Measurements from ENCODE around the gene APH1A. TPM values are rescaled to one million over a fixed set of nuclear protein-coding genes. Genes with fewer than 3 reads are reported as not detected.

The APH1A gene
- total and polyA plus RNA-seq, 2 of the 13 experiments (the other 11 are each of a cell fraction or from before 2014, with no cell fraction given) = 114 to 130 TPM

GRCh38 chr1:150257624-150258585, 10.9 kb downstream of the APH1A start, which contains the start of gene CA14 (continued):
- TF ChIP-seq ZNF704 (CRISPR knock-in tag; IDR thresholded peaks at IDR 0.05; ENCODE audit: borderline replicate concordance) (no peak), PPARG (CRISPR knock-in tag; conservative IDR thresholded peaks at IDR 0.05) (peak; percentile 80), ZNF713 (CRISPR knock-in tag; IDR thresholded peaks at IDR 0.05) (no peak), ZNF235 (CRISPR knock-in tag; IDR thresholded peaks at IDR 0.05; ENCODE audit: borderline replicate concordance) (no peak), ZNF761 (CRISPR knock-in tag; conservative IDR thresholded peaks at IDR 0.05) (no peak), ZNF30 (CRISPR knock-in tag; IDR thresholded peaks at IDR 0.05) (no peak), TBL1XR1 (IDR thresholded peaks at IDR 0.05; ENCODE audit: borderline replicate concordance, low read length, partially characterized antibody) (no peak), FIP1L1 (IDR thresholded peaks at IDR 0.05; ENCODE audit: borderline replicate concordance, insufficient read depth, low read depth, low read length) (no peak), FOXO1 (CRISPR knock-in tag; IDR thresholded peaks at IDR 0.05) (no peak), RORA (CRISPR knock-in tag; IDR thresholded peaks at IDR 0.05) (no peak), KDM2A (CRISPR knock-in tag; IDR thresholded peaks at IDR 0.05; ENCODE audit: borderline replicate concordance, low read depth) (no peak), ZNF557 (CRISPR knock-in tag; IDR thresholded peaks at IDR 0.05) (no peak), SOX13 (IDR thresholded peaks at IDR 0.05) (no peak), SOX13 (CRISPR knock-in tag; conservative IDR thresholded peaks at IDR 0.05 in 1 of 2, IDR thresholded peaks at IDR 0.05 in 1 of 2) (no peak), ZC3H4 (CRISPR knock-in tag; IDR thresholded peaks at IDR 0.05; ENCODE audit: borderline replicate concordance) (no peak), ZNF180 (CRISPR knock-in tag; IDR thresholded peaks at IDR 0.05; ENCODE audit: borderline replicate concordance, low read depth) (no peak), SOX6 (IDR thresholded peaks at IDR 0.05) (no peak), SOX6 (CRISPR knock-in tag; IDR thresholded peaks at IDR 0.05) (no peak), NAIF1 (CRISPR knock-in tag; IDR thresholded peaks at IDR 0.05; ENCODE audit: borderline replicate concordance) (no peak), GZF1 (CRISPR knock-in tag; IDR thresholded peaks at IDR 0.05) (no peak), RFXAP (CRISPR knock-in tag; IDR thresholded peaks at IDR 0.05; ENCODE audit: borderline replicate concordance) (no peak), ZSCAN9 (CRISPR knock-in tag; IDR thresholded peaks at IDR 0.05; ENCODE audit: borderline replicate concordance) (no peak), HOXA7 (CRISPR knock-in tag; IDR thresholded peaks at IDR 0.05) (no peak)
- TF ChIP-seq, protein P1, sequence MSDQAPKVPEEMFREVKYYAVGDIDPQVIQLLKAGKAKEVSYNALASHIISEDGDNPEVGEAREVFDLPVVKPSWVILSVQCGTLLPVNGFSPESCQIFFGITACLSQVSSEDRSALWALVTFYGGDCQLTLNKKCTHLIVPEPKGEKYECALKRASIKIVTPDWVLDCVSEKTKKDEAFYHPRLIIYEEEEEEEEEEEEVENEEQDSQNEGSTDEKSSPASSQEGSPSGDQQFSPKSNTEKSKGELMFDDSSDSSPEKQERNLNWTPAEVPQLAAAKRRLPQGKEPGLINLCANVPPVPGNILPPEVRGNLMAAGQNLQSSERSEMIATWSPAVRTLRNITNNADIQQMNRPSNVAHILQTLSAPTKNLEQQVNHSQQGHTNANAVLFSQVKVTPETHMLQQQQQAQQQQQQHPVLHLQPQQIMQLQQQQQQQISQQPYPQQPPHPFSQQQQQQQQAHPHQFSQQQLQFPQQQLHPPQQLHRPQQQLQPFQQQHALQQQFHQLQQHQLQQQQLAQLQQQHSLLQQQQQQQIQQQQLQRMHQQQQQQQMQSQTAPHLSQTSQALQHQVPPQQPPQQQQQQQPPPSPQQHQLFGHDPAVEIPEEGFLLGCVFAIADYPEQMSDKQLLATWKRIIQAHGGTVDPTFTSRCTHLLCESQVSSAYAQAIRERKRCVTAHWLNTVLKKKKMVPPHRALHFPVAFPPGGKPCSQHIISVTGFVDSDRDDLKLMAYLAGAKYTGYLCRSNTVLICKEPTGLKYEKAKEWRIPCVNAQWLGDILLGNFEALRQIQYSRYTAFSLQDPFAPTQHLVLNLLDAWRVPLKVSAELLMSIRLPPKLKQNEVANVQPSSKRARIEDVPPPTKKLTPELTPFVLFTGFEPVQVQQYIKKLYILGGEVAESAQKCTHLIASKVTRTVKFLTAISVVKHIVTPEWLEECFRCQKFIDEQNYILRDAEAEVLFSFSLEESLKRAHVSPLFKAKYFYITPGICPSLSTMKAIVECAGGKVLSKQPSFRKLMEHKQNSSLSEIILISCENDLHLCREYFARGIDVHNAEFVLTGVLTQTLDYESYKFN (CRISPR knock-in tag; conservative IDR thresholded peaks at IDR 0.05) = peak; percentile 49
- TF ChIP-seq, protein P2, sequence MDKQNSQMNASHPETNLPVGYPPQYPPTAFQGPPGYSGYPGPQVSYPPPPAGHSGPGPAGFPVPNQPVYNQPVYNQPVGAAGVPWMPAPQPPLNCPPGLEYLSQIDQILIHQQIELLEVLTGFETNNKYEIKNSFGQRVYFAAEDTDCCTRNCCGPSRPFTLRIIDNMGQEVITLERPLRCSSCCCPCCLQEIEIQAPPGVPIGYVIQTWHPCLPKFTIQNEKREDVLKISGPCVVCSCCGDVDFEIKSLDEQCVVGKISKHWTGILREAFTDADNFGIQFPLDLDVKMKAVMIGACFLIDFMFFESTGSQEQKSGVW (CRISPR knock-in tag; IDR thresholded peaks at IDR 0.05; ENCODE audit: borderline replicate concordance) = no peak

Measured in HepG2 (cell line).